ENCODE data around the gene CDC27. TPM values are rescaled to one million over a fixed set of nuclear protein-coding genes. Genes with fewer than 3 reads are reported as not detected.
"Not testable (repeated sequence)": the region's sequence is repeated elsewhere in the genome, so short reads cannot be mapped to it uniquely, and the experiment has no call there.

CDC27 gene
- total RNA-seq, 2 donors from 2014 or later, result 124 to 146 TPM

DNA sequence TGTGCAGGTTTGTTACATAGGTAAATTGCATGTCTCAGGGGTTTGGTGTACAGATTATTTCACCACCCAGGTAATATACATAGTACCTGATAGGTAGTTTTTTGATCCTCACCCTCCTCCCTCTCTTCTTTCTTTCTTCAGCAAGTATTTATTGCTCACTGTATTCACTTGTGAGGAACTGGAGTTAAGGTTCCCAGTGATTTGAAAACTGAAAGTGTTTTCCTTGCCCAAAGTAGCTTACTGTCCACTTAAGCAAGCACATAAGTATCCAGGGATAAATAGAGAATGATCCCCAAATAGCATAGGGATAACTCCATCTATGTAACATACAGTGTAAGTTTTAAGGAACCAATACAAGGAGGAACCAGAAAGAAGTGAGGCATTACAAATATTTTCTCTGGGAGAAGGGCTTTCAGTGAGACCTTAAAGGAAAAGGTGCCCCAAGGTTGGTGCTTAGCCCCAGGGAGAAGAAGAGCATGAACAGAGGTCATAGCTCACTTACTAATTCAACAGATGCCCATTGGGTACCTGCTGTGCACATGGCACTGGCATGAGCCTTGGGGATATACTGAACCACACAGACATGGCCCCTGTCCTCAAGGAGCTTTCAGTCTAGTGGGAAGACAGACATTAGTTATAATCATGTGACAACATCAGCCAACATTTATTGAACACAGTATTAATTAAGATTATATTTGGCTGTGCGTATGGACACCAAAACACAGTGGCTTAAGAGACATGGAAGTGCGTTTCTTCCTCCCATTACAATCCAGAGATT, 37.0 kb upstream of the CDC27 start:
- H3K4me1 Mint-ChIP-seq (ENCODE audit: low read depth), result peaks cover 18% of the 10 kb centered on the region
- H3K27me3 Mint-ChIP-seq (ENCODE audit: low read depth), result peaks cover 18% of the 10 kb centered on the region
- no peak for ATAC-seq (replicated peaks in 1 of 2)
- no peak overlapping the region for H3K4me3 Mint-ChIP-seq
- peaks cover 0 to 1% of the 10 kb centered on the region in 2 donors for H3K36me3 Mint-ChIP-seq (ENCODE audit: insufficient read depth in 2 of 2)
- no peak overlapping the region for H3K27ac Mint-ChIP-seq
- no peak for DNase-seq
- peaks cover 0 to 3% of the 10 kb centered on the region in 2 donors for H3K9me3 Mint-ChIP-seq

DNA sequence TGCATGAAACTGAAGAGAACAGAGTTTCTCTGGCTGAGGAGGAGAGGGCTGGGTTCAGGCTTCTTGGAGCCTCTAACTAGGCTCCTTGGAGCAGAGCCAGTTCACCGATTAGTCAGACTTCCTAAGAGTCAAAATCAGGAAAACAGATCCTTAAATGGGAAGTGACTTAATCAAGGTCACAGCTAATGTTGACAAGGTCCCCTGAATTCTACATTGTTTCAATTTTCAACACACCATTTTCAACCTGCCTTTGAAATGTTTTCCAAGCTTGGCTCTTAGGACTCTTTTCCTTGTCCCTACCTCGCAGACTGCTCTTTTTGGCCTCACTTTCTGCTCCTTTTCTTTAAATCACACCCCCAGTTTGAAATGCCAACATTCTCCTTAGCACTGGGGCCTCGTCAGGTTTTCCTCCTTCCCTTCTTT, 36.4 kb upstream of the CDC27 start:
- no peak for DNase-seq
- H3K36me3 Mint-ChIP-seq (ENCODE audit: insufficient read depth in 2 of 2), result peaks cover 0 to 1% of the 10 kb centered on the region in 2 donors
- H3K9me3 Mint-ChIP-seq, result peaks cover 0 to 3% of the 10 kb centered on the region in 2 donors
- no peak for ATAC-seq (replicated peaks in 1 of 2)
- peaks cover 23% of the 10 kb centered on the region for H3K4me1 Mint-ChIP-seq (ENCODE audit: low read depth)
- H3K4me3 Mint-ChIP-seq, result no peak overlapping the region
- H3K27ac Mint-ChIP-seq, result no peak overlapping the region
- peaks cover 12% of the 10 kb centered on the region for H3K27me3 Mint-ChIP-seq (ENCODE audit: low read depth)

DNA sequence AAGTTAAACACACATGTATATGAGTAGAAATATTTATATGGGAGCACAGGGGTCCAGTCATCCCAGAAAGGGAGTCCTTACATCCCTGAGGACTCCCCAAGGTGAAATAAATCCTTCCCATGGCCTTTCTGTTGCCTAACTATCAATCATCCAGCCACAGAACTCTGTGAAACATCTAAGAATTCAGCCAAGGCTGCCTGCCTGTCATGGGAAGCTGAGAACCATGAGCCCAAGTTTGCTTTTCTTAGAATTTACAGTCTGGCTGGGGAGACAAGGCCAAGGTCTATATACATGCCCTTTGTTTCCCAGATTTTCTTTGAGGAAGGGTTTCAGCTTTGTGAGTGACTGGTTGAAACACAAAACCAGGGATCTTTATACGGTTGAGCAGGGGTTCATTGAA, 35.9 kb upstream of the CDC27 start:
- no peak overlapping the region for H3K27ac Mint-ChIP-seq
- H3K4me1 Mint-ChIP-seq (ENCODE audit: low read depth), result peaks cover 24% of the 10 kb centered on the region
- peaks cover 0 to 1% of the 10 kb centered on the region in 2 donors for H3K36me3 Mint-ChIP-seq (ENCODE audit: insufficient read depth in 2 of 2)
- H3K27me3 Mint-ChIP-seq (ENCODE audit: low read depth), result peaks cover 12% of the 10 kb centered on the region
- no peak for DNase-seq
- H3K9me3 Mint-ChIP-seq, result peaks cover 0 to 3% of the 10 kb centered on the region in 2 donors
- ATAC-seq (replicated peaks in 1 of 2), result no peak
- H3K4me3 Mint-ChIP-seq, result no peak overlapping the region

DNA sequence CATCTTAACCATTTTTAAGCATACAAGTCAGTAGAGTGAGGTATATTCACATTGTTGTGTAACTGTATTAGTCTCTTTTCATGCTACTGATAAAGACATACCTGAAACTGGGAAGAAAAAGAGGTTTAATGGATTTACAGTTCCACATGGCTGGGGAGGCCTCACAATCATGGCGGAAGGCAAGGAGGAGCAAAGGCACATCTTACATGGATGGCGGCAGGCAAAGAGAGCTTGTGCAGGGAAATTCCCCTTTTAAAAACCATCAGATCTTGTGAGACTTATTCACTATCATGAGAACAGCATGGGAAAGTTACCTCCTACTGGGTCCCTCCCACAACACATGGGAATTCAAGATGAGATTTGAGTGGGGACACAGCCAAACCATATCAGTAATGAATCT, 35.0 kb upstream of the CDC27 start:
- H3K9me3 Mint-ChIP-seq; H3K36me3 Mint-ChIP-seq (ENCODE audit: insufficient read depth in 2 of 2); DNase-seq; ATAC-seq (replicated peaks in 1 of 2); H3K4me3 Mint-ChIP-seq; H3K27me3 Mint-ChIP-seq (ENCODE audit: low read depth); H3K27ac Mint-ChIP-seq: not testable (repeated sequence)
- peaks cover 25% of the 10 kb centered on the region for H3K4me1 Mint-ChIP-seq (ENCODE audit: low read depth)

DNA sequence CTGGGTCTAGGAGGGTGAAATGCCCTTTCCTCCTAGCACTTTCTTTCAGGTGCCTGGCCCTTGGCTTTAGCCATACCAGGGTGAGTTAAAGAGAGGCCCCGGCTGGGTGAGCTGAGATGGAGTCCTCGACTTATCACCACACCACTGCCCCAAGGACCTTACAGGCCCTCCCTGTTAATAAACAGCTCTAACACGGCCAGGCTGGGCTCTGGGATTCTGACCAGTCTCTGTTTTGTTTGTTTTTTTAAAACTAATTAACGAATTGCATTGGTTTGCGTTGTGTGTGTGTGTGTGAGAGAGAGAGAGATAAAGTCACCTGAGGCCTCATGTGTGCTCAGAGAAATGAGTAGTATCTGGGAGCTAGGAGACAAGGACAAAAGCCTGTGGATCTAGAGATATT, 34.4 kb upstream of the CDC27 start:
- no peak for ATAC-seq (replicated peaks in 1 of 2)
- H3K36me3 Mint-ChIP-seq (ENCODE audit: insufficient read depth in 2 of 2), result peaks cover 0 to 1% of the 10 kb centered on the region in 2 donors
- H3K4me1 Mint-ChIP-seq (ENCODE audit: low read depth), result peaks cover 31% of the 10 kb centered on the region
- DNase-seq, result no peak
- peaks cover 0 to 3% of the 10 kb centered on the region in 2 donors for H3K9me3 Mint-ChIP-seq
- no peak overlapping the region for H3K4me3 Mint-ChIP-seq
- no peak overlapping the region for H3K27ac Mint-ChIP-seq
- H3K27me3 Mint-ChIP-seq (ENCODE audit: low read depth), result peaks cover 5% of the 10 kb centered on the region

DNA sequence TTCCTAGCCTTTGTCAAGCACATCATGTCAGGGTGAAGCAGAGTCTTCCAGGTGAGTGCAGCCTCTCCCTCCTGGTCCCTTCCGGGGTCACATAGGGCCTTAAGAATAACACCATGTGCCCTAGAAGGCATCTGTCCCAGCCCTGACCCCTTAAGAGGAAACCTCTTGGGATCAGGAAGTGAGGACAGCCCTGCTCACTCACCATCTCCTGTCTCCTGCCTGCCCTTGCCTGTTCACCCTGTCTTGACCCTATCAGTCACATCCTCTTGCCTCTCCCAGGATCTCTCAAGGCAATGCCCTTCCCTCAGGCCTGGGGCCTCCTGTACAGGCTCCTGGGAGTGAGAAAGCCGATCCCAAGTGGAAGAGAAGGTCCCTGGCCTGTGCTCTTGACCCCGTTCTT, 33.9 kb upstream of the CDC27 start:
- Mint-ChIP-seq H3K4me3 (no peak overlapping the region), H3K27ac (no peak overlapping the region)

DNA sequence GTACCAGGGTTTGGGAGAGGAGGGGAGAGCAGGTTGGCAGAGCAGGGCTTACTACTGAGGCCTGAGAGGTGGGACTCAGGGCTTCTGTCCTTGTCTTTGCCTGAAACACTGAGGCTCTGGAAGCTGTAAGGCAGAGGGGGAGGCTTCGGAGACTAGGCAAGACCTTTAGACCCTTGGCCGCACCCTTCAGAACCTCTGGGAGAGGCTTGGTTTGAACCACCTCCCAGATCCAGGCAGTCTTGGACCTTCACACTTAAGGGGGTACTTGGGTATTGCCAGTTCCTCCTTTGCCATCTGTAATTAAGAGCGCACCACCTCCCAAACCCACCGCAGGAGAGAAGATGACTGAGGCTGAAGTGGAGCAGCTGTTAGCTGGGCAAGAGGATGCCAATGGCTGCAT, 33.0 kb upstream of the CDC27 start:
- H3K27ac Mint-ChIP-seq, result no peak overlapping the region
- no peak for ATAC-seq (replicated peaks in 1 of 2)
- no peak for DNase-seq
- no peak overlapping the region for H3K4me3 Mint-ChIP-seq
- peaks cover 5% of the 10 kb centered on the region for H3K27me3 Mint-ChIP-seq (ENCODE audit: low read depth)
- H3K4me1 Mint-ChIP-seq (ENCODE audit: low read depth), result peaks cover 38% of the 10 kb centered on the region
- H3K9me3 Mint-ChIP-seq, result peaks cover 0 to 3% of the 10 kb centered on the region in 2 donors
- peaks cover 0 to 1% of the 10 kb centered on the region in 2 donors for H3K36me3 Mint-ChIP-seq (ENCODE audit: insufficient read depth in 2 of 2)

More for the DNA sequence above, 33.9 kb upstream of the CDC27 start:
- peaks cover 0 to 1% of the 10 kb centered on the region in 2 donors for H3K36me3 Mint-ChIP-seq (ENCODE audit: insufficient read depth in 2 of 2)
- H3K4me1 Mint-ChIP-seq (ENCODE audit: low read depth), result peaks cover 35% of the 10 kb centered on the region
- DNase-seq (no peak), ATAC-seq (replicated peaks in 1 of 2) (no peak)
- peaks cover 0 to 3% of the 10 kb centered on the region in 2 donors for H3K9me3 Mint-ChIP-seq
- peaks cover 5% of the 10 kb centered on the region for H3K27me3 Mint-ChIP-seq (ENCODE audit: low read depth)

DNA sequence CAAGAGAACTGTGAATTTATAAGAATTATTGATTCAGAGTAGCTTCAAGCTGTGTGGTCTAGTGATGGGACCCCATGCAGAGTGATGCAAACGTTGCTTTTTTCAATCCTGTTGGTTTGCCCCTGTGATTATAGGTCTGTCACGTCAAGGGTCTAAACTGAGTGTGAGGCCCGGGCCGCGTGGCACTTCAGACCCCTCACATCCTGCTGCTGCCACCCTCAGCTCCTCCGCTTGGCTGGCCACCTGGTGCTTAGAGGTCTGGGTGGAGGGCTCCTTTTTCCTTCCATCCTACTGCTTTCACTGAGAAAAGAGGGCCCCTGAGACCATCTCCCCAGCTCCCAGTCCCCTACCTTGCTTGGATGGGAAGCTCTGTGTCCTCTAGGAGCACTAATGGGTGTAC, 32.1 kb upstream of the CDC27 start:
- Mint-ChIP-seq H3K36me3 (ENCODE audit: insufficient read depth in 2 of 2) (peaks cover 0 to 1% of the 10 kb centered on the region in 2 donors), H3K9me3 (peaks cover 0 to 3% of the 10 kb centered on the region in 2 donors), H3K27ac (no peak overlapping the region), H3K4me1 (ENCODE audit: low read depth) (peaks cover 38% of the 10 kb centered on the region), H3K27me3 (ENCODE audit: low read depth) (peaks cover 5% of the 10 kb centered on the region), H3K4me3 (no peak overlapping the region)
- ATAC-seq (replicated peaks in 1 of 2), result no peak
- DNase-seq, result no peak

DNA sequence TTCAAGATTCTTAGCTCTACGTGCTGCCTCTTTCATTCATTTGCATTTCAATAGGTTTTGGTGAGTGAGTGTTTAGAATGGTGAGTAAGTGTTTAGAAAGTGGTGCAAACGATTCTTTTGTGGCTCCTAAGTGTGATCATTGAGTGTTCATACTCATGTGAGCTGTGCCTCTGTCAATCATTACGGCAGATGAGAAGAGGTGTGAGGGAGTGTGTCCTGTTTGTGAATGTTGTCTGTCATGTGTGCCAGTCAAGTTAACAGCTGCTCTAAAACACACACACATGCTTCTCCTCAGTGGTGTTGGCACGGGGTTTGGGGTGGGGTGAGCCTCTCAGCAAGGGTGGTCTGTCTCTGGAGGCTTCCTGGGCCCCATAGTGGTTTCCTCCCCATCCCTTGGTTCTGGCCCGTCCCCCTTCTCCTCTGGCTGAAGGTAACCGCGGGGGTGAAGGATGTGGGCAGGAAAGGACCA, 31.5 kb upstream of the CDC27 start:
- Mint-ChIP-seq H3K27me3 (ENCODE audit: low read depth) (peaks cover 5% of the 10 kb centered on the region), H3K4me1 (ENCODE audit: low read depth) (peaks cover 38% of the 10 kb centered on the region), H3K36me3 (ENCODE audit: insufficient read depth in 2 of 2) (peaks cover 0 to 1% of the 10 kb centered on the region in 2 donors), H3K4me3 (peak overlapping the region; percentile 6 to 37), H3K27ac (peak overlapping the region; percentile 2), H3K9me3 (peaks cover 0 to 3% of the 10 kb centered on the region in 2 donors)
- DNase-seq (peak; percentile 20 to 25), ATAC-seq (replicated peaks in 1 of 2) (peak; percentile 91 to 92)

DNA sequence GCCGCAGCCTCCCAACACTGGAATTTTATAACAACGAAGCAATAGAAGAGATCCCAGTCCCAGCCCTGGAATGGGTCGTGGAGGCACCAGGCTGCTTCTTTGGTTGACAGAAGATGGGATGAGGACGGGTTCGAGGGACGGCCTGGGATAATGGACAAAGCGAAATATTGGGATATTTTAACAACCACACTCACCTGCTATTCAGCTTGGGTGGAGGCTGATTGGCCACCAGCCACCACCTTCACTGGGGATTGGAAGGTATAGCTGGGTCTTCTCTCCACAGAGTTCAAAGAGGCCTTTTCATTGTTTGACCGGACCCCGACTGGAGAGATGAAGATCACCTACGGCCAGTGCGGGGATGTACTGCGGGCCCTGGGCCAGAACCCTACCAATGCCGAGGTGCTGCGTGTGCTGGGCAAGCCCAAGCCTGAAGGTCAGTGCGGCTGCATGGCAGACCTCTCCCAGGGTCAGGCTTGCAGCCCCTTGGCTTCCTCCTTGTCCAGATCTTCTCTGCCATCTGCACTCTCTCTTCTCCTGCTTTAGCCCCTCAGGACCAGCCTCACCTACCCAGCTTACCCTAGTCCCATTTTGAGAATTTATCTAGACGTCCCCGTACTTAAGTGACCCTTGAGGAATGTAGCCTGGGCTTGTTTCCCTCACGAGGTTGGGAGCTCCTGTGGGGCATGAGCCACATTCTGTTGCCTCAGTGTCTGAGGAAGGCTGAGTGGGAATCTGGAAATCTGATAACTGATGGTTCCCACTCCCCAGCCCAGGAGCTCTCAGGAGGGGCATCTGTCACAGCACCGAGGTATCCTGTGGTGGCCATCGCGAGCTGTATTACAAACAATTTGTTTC, 30.8 kb upstream of the CDC27 start:
- H3K27me3 Mint-ChIP-seq (ENCODE audit: low read depth), result peaks cover 5% of the 10 kb centered on the region
- ATAC-seq (replicated peaks in 1 of 2), result peak in 1 of 2 donors; percentile 18

DNA sequence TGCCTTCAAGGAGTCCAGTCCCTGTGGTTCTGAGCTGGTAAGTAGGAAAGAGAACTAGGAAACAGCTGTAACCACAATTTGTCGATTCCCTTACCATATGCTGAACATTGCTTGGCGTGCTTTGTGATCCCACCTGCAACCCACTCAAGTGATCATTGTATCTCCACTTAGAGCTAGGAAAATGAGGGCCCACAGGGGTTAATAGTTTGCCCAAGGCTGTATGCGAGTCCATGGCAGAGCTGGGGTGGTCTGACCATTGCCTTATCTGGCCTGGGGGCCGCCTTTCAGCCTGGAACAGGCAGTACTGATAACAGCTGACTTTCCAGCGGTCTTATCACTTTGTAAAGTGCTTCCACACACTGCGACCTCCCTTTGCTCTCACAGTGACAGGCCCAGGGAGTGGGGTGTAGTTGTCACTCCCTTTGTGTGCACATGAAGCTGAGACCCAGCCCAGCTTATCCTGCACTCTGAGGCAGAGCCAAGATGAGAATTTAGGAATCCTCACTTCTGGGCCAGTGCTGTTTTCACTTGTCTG, 29.9 kb upstream of the CDC27 start:
- Mint-ChIP-seq H3K27me3 (ENCODE audit: low read depth) (peaks cover 5% of the 10 kb centered on the region), H3K9me3 (peaks cover 0 to 2% of the 10 kb centered on the region in 2 donors), H3K4me1 (ENCODE audit: low read depth) (peaks cover 38% of the 10 kb centered on the region), H3K27ac (no peak overlapping the region), H3K36me3 (ENCODE audit: insufficient read depth in 2 of 2) (peaks cover 0 to under 1% of the 10 kb centered on the region in 2 donors), H3K4me3 (no peak overlapping the region)
- DNase-seq (no peak), ATAC-seq (replicated peaks in 1 of 2) (no peak)

More for the DNA sequence above, 30.8 kb upstream of the CDC27 start:
- no peak for DNase-seq
- Mint-ChIP-seq H3K9me3 (peaks cover 0 to 3% of the 10 kb centered on the region in 2 donors), H3K4me3 (peak overlapping the region; percentile 6 to 37), H3K4me1 (ENCODE audit: low read depth) (peaks cover 38% of the 10 kb centered on the region), H3K36me3 (ENCODE audit: insufficient read depth in 2 of 2) (peaks cover 0 to 1% of the 10 kb centered on the region in 2 donors), H3K27ac (peak overlapping the region; percentile 2)

DNA sequence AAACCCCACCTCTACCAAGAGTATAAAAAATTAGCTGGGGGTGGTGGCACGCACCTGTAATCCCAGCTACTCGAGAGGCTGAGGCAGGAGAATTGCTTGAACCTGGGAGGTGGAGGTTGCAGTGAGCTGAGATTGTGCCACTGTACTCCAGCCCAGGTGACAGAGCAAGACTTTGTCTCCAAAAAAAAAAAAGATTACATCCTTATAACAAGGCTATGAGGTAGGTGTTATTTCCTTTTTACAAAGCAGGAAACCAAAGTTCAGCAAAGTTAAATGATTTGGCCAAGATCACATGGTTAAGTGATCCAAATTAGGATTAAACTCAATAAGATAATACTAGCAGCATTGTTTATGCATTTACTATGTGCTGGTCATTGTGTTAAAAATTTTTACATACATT, 28.2 kb upstream of the CDC27 start:
- not testable (repeated sequence) for H3K27ac Mint-ChIP-seq; H3K36me3 Mint-ChIP-seq (ENCODE audit: insufficient read depth in 2 of 2); H3K9me3 Mint-ChIP-seq; H3K27me3 Mint-ChIP-seq (ENCODE audit: low read depth); H3K4me3 Mint-ChIP-seq; DNase-seq
- peaks cover 38% of the 10 kb centered on the region for H3K4me1 Mint-ChIP-seq (ENCODE audit: low read depth)
- ATAC-seq (replicated peaks in 1 of 2), result peak; percentile 33 to 57

DNA sequence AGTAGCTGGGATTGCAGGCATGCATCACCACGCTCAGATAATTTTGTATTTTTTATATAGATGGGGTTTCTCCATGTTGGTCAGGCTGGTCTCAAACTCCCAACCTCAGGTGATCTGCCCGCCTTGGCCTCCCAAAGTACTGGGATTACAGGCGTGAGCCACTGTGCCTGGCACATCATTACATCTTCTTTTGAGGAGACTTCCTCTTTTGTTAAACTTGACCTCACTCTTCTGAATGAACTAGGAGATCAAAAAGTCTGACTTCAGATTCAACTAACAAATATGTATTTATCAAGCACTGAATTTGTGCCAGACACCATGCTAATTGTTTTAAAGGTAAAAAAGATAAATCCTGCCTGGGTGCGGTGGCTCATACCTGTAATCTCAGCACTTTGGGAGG, 27.7 kb upstream of the CDC27 start:
- not testable (repeated sequence) for ATAC-seq (replicated peaks in 1 of 2); DNase-seq; H3K4me3 Mint-ChIP-seq; H3K36me3 Mint-ChIP-seq (ENCODE audit: insufficient read depth in 2 of 2); H3K9me3 Mint-ChIP-seq; H3K27me3 Mint-ChIP-seq (ENCODE audit: low read depth)
- Mint-ChIP-seq H3K27ac (peak overlapping the region; percentile 34), H3K4me1 (ENCODE audit: low read depth) (peaks cover 38% of the 10 kb centered on the region)
